ENCODE measurements around the gene FGF21.
"Not testable (repeated sequence)": the region's sequence is repeated elsewhere in the genome, so short reads cannot be mapped to it uniquely, and the experiment has no call there.

FGF21 gene

DNA sequence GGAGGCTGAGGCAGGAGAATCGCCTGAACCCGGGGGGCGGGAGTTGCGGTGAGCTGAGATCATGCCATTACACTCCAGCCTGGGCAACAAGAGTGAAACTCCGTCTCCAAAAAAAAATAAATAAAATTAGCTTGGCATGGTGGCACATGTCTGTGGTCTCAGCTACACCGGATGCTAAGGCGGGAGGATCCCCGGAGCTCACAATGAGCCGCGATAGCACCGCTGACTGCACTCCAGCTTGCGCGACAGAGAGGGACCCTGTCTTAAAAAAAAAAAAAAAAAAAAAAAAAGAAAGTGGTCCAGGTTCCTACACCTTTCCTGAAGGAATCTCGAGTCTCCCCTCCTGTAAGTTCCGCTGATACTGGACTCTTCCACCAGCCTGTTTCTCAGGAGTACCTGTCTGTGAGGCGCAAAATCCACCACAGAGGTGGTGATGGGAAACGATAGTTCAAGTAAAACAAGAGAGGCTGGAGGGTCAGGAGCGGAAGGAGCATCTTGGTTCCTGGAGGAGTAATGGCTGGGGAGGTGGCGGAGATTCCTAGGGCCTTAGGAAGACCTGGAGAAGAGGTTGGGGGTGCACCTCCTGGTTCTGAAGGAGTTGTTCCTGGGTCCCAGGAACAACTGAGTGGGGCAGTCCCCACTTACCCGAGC lies 3.4 kb upstream of the FGF21 start:
- no peak for DNase-seq (ENCODE audit: low read depth)

- no peak for DNase-seq (ENCODE audit: low read depth)
Observed at GRCh38 chr19:48752496-48753365, 2.6 kb upstream of the FGF21 start, which contains the start of gene FUT1. FUT1 (minus strand) TSS chr19:48752641; CDS start chr19:48751281, 1,360 bp downstream.

- no peak for DNase-seq (ENCODE audit: low read depth)
Observed at GRCh38 chr19:48755787-48756186, 463 bp downstream of the FGF21 start.

DNA sequence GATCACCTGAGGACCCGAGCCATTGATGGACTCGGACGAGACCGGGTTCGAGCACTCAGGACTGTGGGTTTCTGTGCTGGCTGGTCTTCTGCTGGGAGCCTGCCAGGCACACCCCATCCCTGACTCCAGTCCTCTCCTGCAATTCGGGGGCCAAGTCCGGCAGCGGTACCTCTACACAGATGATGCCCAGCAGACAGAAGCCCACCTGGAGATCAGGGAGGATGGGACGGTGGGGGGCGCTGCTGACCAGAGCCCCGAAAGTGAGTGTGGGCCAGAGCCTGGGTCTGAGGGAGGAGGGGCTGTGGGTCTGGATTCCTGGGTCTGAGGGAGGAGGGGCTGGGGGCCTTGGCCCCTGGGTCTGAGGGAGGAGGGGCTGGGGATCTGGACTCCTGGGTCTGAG lies 888 bp downstream of the FGF21 start:
- no peak for DNase-seq (ENCODE audit: low read depth)

DNA sequence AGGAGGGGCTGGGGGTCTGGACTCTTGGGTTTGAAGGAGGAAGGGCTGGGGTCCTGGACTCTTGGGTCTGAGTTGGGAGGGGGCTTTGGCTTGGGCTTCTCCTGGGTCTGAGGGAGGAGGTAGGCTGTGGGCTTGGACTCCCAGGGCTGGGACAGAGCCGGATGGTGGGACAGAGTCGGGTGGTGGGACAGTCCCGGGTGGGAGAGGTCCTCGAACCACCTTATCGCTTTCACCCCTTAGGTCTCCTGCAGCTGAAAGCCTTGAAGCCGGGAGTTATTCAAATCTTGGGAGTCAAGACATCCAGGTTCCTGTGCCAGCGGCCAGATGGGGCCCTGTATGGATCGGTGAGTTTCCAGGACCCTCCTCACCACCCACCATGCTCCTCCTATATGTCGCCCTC lies 1.4 kb downstream of the FGF21 start:
- no peak for DNase-seq (ENCODE audit: low read depth)

- no peak for DNase-seq (ENCODE audit: low read depth)
Observed at GRCh38 chr19:48757089-48757675, 1.9 kb downstream of the FGF21 start.

GRCh38 chr19:48757741-48758144 lies 2.4 kb downstream of the FGF21 start:
- DNase-seq (ENCODE audit: low read depth) = no peak

DNA sequence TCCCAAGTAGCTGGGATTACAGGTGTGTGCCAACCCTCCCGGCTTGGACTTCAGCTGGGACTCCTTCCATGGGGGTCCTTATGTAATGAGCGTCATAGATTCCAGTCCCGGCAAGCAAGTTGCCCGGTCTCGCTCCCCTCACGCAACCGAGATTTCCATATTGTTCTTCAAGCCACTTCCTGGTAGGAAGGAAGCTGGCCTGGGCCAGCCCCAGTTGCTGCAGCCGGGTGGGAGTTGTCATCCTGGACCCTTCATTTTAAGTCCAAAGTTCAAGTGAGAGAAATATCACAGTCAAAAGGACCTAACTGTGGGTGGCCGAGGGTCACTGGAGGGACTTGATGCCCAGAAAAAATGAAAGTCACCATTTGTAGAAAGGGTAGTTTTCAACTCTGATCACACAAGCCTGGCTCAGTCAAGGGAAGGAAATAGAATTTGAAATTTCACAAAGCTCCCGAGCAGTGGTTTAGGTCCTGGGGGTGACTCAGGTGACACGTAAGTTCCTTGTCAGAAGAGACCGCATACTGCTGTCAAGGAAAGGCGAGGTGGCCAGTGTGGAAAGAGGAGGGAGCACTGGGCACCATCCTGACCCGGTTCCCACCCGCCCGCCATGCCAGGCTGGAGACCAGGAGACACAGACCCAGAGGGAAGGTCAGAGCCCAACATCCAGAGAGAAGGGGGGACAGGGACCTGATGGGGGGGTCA lies 5.3 kb downstream of the FGF21 start:
- no peak for DNase-seq (ENCODE audit: low read depth)

DNA sequence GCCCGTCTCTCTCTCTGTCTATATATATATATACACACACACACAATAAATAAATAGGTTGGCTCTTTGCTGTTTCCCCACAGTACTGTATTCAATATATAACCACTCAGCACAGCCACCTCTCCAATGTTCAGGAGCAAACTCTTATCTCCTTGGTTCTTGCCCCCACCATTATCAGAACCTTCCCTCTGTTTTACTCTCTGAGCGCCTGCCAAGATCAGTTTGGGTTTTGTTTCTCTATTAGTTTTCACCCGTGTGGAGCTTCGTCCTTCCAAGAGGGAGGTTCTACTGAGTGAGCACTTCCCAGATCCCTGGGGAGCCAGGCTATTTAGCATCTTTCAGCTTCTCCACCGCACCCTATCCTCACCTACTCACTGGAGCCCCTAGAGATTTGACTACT lies 10.5 kb downstream of the FGF21 start:
- DNase-seq (ENCODE audit: low read depth) = not testable (repeated sequence)

- not testable (repeated sequence) for DNase-seq (ENCODE audit: low read depth)
Observed at GRCh38 chr19:48768171-48768753, 12.9 kb downstream of the FGF21 start.

DNA sequence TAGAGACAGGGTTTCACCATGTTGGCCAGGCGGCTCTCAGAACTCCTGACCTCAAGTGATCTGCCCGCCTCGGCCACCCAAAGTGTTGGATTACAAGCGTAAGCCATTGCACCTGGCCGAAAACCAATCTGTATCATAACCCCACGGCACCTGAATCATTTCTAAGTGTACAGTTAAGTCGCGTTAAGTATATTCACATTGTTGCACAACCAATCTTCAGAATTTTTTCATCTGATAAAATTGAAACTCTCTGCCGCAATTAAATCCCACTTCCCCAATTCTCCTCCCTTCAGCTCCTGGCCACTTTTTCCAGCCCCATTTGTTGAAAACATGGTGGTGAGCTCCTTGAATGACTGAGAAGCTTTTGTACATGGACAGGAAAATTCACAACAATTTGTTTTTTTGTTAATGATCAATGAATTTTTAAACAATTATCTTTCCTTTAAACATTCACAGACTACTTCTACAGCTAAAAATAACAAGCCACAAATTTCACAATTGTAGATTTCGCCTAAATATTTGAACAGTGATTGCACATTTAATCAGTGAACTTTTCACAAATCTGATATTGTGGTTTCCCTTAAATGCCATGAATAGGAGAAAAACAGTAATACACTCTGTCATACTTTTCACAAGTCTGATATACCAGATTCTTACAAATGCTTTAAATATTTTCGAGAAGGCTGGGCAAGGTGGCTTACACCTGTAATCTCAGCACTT lies 13.8 kb downstream of the FGF21 start:
- DNase-seq (ENCODE audit: low read depth) = no peak

GRCh38 chr19:48770266-48770665 lies 14.9 kb downstream of the FGF21 start:
- no peak for DNase-seq (ENCODE audit: low read depth)

- no peak for DNase-seq (ENCODE audit: low read depth)
Observed at GRCh38 chr19:48770734-48771472, 15.6 kb downstream of the FGF21 start.

DNA sequence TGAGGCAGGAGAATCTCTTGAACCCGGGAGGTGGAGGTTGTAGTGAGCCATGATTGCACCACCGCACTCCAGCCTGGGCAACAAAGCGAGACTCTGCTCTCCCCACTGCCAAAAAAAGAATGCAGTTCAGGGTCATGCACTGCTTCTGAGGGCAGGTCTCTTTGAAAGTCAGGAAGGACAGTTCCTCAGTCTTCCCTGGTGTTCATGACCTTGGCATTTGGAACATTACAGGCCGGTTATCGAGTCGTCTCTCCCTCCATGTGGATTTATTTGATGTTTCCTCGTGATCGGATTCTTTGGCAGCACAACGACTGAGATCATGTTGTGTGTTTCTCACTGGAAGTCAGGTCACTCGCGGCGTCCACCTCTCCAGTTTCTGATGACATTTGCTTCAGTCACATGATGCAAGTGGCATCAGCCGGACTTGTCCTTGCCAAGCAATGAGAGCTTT lies 17.2 kb downstream of the FGF21 start:
- no peak for DNase-seq (ENCODE audit: low read depth)

DNA sequence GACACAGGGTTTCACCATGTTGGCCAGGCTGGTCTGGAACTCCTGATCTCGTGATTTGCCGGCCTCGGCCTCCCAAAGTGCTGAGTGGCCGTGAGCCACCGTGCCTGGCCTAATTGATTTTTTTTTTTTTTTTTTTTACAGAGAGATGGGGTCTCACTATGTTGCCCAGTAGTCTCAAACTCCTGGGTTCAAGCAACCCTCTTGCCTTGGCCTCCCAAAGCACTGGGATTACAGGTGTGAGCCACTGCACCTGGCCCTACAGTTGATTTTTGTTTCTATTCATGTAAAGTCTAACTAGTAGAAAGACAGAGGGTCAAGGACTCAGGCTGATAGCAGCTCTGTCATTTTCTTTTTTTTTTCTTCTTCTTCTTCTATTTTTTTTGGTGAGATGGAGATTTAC lies 21.8 kb downstream of the FGF21 start:
- DNase-seq (ENCODE audit: low read depth) = no peak

- DNase-seq (ENCODE audit: low read depth) = no peak
Observed at GRCh38 chr19:48777720-48778119, 22.4 kb downstream of the FGF21 start.

DNA sequence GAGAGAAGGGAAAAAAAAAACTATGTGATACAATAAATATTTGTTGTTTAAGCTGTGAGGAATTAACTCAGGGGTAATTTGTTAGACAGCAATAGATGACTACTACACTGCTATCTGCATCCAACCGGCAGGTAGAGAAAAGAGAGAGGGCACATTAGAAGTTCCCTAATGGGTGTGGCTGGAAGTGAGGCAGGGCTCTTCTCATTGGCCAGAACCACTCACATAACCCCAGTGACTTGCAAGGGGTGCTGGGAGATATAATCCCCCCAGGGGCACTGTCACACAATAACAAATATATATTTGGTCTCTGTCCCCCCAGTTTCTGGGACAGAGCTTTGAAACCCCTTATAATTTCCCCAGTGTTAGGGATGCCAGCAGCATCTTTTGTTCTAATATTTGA lies 24.3 kb downstream of the FGF21 start:
- no peak for DNase-seq (ENCODE audit: low read depth)

- no peak for DNase-seq (ENCODE audit: low read depth)
Observed at GRCh38 chr19:48780631-48781391, 25.5 kb downstream of the FGF21 start.

GRCh38 chr19:48784527-48784926 lies 29.2 kb downstream of the FGF21 start:
- no peak for DNase-seq (ENCODE audit: low read depth)

GRCh38 chr19:48786422-48786821 lies 31.1 kb downstream of the FGF21 start:
- DNase-seq (ENCODE audit: low read depth) = not testable (repeated sequence)
